Fibroblast of villous mesenchyme (primary cell): ENCODE data around the gene ADCY5. TPM values are rescaled to one million over a fixed set of nuclear protein-coding genes. Genes with fewer than 3 reads are reported as not detected.

Source experiments
- DNase-seq: peaks from one replicate; pipeline ENCODE4 v3.0.0-alpha.2; 2010; ENCODE audit warnings: low read depth
- H3K4me3 ChIP-seq: 2 replicates; pipeline ENCODE4 v1.5.1; 2011; ENCODE audit warnings: low read depth, mild to moderate bottlenecking, low read length
- CTCF ChIP-seq: IDR thresholded peaks from 2 replicates; pipeline ENCODE4 v1.5.1; 2012; ENCODE audit warnings: low read depth, mild to moderate bottlenecking, low read length; ENCODE audit not compliant: insufficient read depth
- total RNA-seq: library from RNA; depleted of rRNA; stranded (reverse); fragments of >200 nt; gene quantifications from 2 replicates; pipeline ENCODE4 v1.2.3, GENCODE V29; 2012

Gene ADCY5
- total RNA-seq, 1 donor, result 0.43 TPM

- H3K4me3 ChIP-seq, result no peak overlapping the region
- no peak for DNase-seq
- TF ChIP-seq CTCF, result no peak
Measured at GRCh38 chr3:123351501-123351900, 97.4 kb downstream of the ADCY5 start.

GRCh38 chr3:123350971-123351370 lies 97.9 kb downstream of the ADCY5 start:
- TF ChIP-seq CTCF, result no peak
- no peak for DNase-seq

GRCh38 chr3:123349566-123350435 lies 99.1 kb downstream of the ADCY5 start:
- no peak for DNase-seq
- no peak overlapping the region for H3K4me3 ChIP-seq
- no peak for TF ChIP-seq CTCF

More at GRCh38 chr3:123350971-123351370, 97.9 kb downstream of the ADCY5 start:
- H3K4me3 ChIP-seq, result no peak overlapping the region

DNA sequence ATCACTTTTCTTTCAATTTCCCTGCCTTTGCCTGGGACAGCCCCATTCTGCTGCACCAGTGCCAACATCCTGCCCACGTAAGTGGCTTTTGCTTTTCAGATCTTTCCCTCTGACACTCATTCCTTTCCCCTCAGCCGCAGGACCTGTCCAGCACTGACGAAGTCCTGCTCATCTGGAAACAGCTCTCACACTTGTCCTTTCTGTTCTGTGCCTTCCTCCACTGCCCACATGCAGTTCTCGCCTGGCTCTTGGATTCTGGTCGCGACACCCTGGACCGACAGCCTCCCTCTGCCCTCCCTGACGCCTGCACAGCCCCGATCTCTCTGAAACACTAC lies 99.7 kb downstream of the ADCY5 start:
- H3K4me3 ChIP-seq, result no peak overlapping the region
- no peak for DNase-seq
- no peak for TF ChIP-seq CTCF

GRCh38 chr3:123348471-123349200 lies 100.3 kb downstream of the ADCY5 start:
- DNase-seq, result no peak
- no peak overlapping the region for H3K4me3 ChIP-seq
- TF ChIP-seq CTCF, result no peak

DNA sequence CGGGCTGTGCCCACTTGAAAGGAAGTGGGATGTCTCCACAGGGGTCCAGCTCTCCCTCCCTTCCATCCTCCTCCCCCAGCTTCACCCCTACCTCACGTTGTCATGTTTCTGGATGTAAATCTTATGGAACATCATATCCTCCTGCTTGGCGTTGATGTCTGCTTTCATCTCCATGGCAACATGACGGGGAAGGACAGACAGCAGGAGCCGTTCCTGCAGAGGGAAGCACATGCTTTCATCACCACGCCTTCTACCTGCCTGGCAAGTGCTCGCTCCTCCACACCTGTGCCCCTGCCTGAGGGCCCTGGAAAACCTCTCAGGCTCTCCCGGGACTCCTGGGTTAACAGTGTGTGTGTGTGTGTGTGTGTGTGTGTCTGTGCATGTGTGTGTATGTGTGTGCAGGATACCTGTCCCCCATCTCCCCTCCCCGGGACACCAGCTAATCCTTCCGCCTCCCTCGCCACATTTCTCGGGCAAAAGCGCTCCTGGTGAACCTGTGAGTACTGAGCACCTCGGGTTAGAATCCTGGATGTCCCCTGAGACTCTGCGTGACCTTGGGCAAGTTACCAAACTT lies 101.1 kb downstream of the ADCY5 start:
- DNase-seq, result no peak
- no peak for TF ChIP-seq CTCF
- H3K4me3 ChIP-seq, result no peak overlapping the region
